ENCODE results near the gene TMEM165. TPM values are rescaled to one million over a fixed set of nuclear protein-coding genes. Genes with fewer than 3 reads are reported as not detected.

The TMEM165 gene
- total and polyA plus RNA-seq, 9 of the 15 experiments (the other 6 are each of a cell fraction or from before 2014, with no cell fraction given): 21.3 to 145 (median 96.8) TPM

DNA sequence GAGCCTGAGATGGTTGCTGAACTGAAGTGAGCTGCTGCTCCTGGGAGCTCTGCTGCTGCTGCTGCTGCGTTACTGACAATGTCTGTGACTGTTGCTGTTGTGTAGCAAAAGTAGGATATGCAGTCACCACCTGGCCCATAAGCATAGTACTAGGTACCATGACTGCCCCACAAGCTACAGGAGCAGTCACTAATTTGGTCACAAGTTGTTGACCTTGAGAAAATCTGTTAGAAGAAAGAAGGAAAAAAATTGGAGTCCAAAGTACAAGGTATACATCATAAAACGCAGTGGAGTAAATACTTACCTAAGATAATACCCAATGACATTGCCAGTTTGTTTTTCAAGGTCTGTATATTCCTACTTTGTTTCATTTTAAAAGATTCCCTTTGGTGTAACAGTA, 42.6 kb downstream of the TMEM165 start:
- H3K27me3 ChIP-seq (ENCODE audit: control insufficient read depth in 2 of 2, insufficient read depth in 2 of 2, low read length in 2 of 2): no peaks in the 10 kb centered on the region
- no peak overlapping the region for H3K9ac ChIP-seq (ENCODE audit: insufficient read depth in 1 of 2, low read depth in 2 of 2, low read length in 2 of 2)
- no peak for DNase-seq (ENCODE audit: extremely low read depth in 1 of 4, low spot score in 3 of 4)
- H4K20me1 ChIP-seq (replicated peaks; ENCODE audit: control insufficient read depth, insufficient read depth, low read length): no peaks in the 10 kb centered on the region
- no peaks in the 10 kb centered on the region for H3K9me3 ChIP-seq (replicated peaks; ENCODE audit: control insufficient read depth, insufficient read depth, low read depth, low read length)
- H3K4me1 ChIP-seq (replicated peaks in 1 of 2; ENCODE audit: control insufficient read depth in 2 of 2, insufficient read depth in 2 of 2, low read length in 2 of 2): peaks cover 9 to 10% of the 10 kb centered on the region in 2 experiments; a peak in 4 of 5 replicates
- WGBS (ENCODE audit: insufficient coverage, low coverage, missing lambda C conversion rate): 81% methylated on average over 2 of the region's 2 CpGs
- peaks cover 82% of the 10 kb centered on the region for H3K36me3 ChIP-seq (ENCODE audit: control insufficient read depth, insufficient read depth, low read length)
- H2AFZ ChIP-seq (ENCODE audit: low read depth, low read length): no peak overlapping the region
- H3K79me2 ChIP-seq (ENCODE audit: control insufficient read depth, insufficient read depth, low read length): no peaks in the 10 kb centered on the region
- H3K4me2 ChIP-seq (ENCODE audit: insufficient read depth, low read length): no peak overlapping the region
- TF ChIP-seq TARDBP (IDR thresholded peaks at IDR 0.05) (no peak), FOXA1 (IDR thresholded peaks at IDR 0.05; ENCODE audit: borderline replicate concordance) (no peak), PRPF4 (IDR thresholded peaks at IDR 0.05; ENCODE audit: insufficient read depth, low read depth, low read length, poor library complexity, severe bottlenecking) (no peak), ELF1 (tag; IDR thresholded peaks at IDR 0.05) (no peak), POLR3A (IDR thresholded peaks at IDR 0.05; ENCODE audit: borderline replicate concordance, extremely low read depth, insufficient read depth, insufficient read length) (no peak), MTA2 (IDR thresholded peaks at IDR 0.05; ENCODE audit: low read depth) (no peak), PHF21A (IDR thresholded peaks at IDR 0.05; ENCODE audit: borderline replicate concordance, low read depth) (no peak), XRCC3 (IDR thresholded peaks at IDR 0.05) (no peak)
- no peaks in the 10 kb centered on the region for H3K9me1 ChIP-seq (ENCODE audit: control insufficient read depth, insufficient read depth, low read length)
- no TSS peak for BruUV-seq (replicated peaks)
- no peak overlapping the region for H3K4me3 ChIP-seq
- ChIA-PET POLR2A (interaction anchor here (1.3 to 1.6 kb wide), 3 partner anchors 10 to 16 kb away, joined by 5 to 9 read pairs (median 7); no protein-coding TSS in a partner anchor), CTCF (ENCODE audit: low intra/inter-chr PET ratio) (no interaction called here)
- no peak overlapping the region for H3K27ac ChIP-seq (ENCODE audit: extremely low read depth, low read depth, low read length)
- intact Hi-C loops (cut with micrococcal nuclease) (loop anchor here (5.0 to 10.0 kb wide), 3 partner anchors 109 to 426 kb away; partner anchors contain the start of genes CLOCK and NMU), in situ Hi-C loops (cut with MboI) (no loop called here)
- no peak for FAIRE-seq
- ATAC-seq: no peak
